ENCODE measurements around the gene POT1.

DNA sequence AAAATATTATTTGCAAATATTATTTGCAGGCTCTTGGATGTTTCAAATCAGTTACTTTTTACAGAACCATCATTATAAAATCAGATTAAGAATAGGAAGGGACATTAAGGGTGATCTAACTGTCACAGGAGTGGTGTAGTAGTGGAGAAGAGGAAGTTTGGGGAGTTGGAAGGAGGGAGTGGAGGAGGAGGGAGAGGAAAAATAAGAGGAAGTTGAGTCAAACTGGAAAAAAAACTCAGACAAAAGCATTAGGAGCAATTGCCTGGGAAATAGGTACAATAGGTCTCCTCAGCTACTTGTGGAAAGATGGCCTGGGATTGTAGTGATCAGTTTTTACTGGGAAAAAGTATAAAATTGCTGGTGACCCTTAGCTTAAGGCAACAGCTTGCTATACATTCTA lies 86.3 kb downstream of the POT1 start:
- TF ChIP-seq, protein P1, sequence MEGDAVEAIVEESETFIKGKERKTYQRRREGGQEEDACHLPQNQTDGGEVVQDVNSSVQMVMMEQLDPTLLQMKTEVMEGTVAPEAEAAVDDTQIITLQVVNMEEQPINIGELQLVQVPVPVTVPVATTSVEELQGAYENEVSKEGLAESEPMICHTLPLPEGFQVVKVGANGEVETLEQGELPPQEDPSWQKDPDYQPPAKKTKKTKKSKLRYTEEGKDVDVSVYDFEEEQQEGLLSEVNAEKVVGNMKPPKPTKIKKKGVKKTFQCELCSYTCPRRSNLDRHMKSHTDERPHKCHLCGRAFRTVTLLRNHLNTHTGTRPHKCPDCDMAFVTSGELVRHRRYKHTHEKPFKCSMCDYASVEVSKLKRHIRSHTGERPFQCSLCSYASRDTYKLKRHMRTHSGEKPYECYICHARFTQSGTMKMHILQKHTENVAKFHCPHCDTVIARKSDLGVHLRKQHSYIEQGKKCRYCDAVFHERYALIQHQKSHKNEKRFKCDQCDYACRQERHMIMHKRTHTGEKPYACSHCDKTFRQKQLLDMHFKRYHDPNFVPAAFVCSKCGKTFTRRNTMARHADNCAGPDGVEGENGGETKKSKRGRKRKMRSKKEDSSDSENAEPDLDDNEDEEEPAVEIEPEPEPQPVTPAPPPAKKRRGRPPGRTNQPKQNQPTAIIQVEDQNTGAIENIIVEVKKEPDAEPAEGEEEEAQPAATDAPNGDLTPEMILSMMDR (conservative IDR thresholded peaks at IDR 0.05; ENCODE audit: low read depth, low read length), result no peak
- TF ChIP-seq EZH2 (IDR thresholded peaks at IDR 0.05; ENCODE audit: low read length, unreplicated experiment) (no peak), EZH2phosphoT487 (IDR thresholded peaks at IDR 0.05; ENCODE audit: borderline replicate concordance, low read length) (no peak)
